Neural progenitor cell (in vitro differentiated cells): ENCODE measurements around the gene ZNF784.

Experiments
- EZH2phosphoT487 ChIP-seq: fragments of 200-600 bp; sonication (generic); IDR thresholded peaks from 2 replicates; pipeline ENCODE4 v1.6.1; 2017; ENCODE audit warnings: antibody characterized with exemption
- TF ChIP-seq, protein P1 (sequence below): fragments of 200-600 bp; sonication (generic); IDR thresholded peaks from 2 replicates; pipeline ENCODE4 v1.5.1; 2017; ENCODE audit warnings: antibody characterized with exemption, mild to moderate bottlenecking

DNA sequence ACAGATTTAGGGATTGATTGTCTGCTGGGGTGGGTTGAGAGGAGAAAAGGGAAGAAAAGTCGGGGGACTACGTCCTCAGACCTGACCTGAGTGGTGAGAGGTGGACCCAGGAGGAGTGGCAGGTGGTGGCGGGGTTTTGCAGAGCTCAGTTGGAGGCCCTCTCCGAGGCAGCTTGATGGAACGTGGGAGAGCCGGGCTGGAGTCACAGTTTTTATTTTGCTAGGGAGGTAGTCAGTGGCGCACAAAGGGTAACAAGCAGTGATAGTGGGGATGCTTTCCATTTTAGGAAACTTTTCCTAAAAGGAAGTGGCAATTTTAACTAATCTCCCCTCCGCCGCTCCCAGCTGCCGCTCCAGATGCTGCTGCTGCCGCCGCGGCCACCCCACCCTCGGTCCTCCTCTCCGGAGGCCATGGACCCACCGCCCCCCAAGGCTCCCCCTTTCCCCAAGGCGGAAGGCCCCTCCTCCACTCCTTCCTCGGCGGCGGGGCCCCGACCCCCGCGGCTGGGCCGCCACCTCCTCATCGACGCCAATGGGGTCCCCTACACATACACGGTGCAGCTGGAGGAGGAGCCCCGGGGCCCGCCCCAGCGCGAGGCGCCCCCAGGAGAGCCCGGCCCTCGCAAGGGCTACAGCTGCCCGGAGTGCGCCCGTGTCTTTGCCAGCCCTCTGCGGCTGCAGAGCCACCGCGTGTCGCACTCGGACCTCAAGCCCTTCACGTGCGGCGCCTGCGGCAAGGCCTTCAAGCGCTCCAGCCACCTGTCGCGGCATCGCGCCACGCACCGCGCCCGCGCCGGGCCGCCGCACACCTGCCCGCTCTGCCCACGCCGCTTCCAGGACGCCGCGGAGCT, 18.0 kb upstream of the ZNF784 start:
- TF ChIP-seq, protein P1, sequence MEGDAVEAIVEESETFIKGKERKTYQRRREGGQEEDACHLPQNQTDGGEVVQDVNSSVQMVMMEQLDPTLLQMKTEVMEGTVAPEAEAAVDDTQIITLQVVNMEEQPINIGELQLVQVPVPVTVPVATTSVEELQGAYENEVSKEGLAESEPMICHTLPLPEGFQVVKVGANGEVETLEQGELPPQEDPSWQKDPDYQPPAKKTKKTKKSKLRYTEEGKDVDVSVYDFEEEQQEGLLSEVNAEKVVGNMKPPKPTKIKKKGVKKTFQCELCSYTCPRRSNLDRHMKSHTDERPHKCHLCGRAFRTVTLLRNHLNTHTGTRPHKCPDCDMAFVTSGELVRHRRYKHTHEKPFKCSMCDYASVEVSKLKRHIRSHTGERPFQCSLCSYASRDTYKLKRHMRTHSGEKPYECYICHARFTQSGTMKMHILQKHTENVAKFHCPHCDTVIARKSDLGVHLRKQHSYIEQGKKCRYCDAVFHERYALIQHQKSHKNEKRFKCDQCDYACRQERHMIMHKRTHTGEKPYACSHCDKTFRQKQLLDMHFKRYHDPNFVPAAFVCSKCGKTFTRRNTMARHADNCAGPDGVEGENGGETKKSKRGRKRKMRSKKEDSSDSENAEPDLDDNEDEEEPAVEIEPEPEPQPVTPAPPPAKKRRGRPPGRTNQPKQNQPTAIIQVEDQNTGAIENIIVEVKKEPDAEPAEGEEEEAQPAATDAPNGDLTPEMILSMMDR: no peak
- TF ChIP-seq EZH2phosphoT487: no peak
